Neural cell (in vitro differentiated cells): ENCODE data around the gene COL17A1.

Source experiments
- EZH2 ChIP-seq: fragments of 200-600, 300-800 bp; shearing (Covaris generic), sonication (generic); IDR thresholded peaks from 2 replicates; pipeline ENCODE4 v1.6.1; 2014; ENCODE audit warnings: antibody characterized with exemption, low read length, borderline replicate concordance, mild to moderate bottlenecking; ENCODE audit not compliant: insufficient read depth, poor library complexity, severe bottlenecking
- MXI1 ChIP-seq: fragments of 450-650 bp; conservative IDR thresholded peaks from 2 replicates; pipeline ENCODE4 v1.6.1; 2014; ENCODE audit warnings: antibody characterized with exemption, mild to moderate bottlenecking; ENCODE audit not compliant: poor library complexity, severe bottlenecking
- POLR2AphosphoS5 ChIP-seq: IDR thresholded peaks from 2 replicates; pipeline ENCODE4 v1.6.1; 2012
- RAD21 ChIP-seq: fragments of 450-650 bp; conservative IDR thresholded peaks from 2 replicates; pipeline ENCODE4 v1.6.1; 2014; ENCODE audit warnings: antibody characterized with exemption, mild to moderate bottlenecking, moderate library complexity
- SMC3 ChIP-seq: fragments of 450-650 bp; conservative IDR thresholded peaks from 2 replicates; pipeline ENCODE4 v1.6.1; 2014; ENCODE audit warnings: antibody characterized with exemption, mild to moderate bottlenecking, moderate library complexity; ENCODE audit not compliant: poor library complexity
- TAF1 ChIP-seq: IDR thresholded peaks from 2 replicates; pipeline ENCODE4 v1.6.1; 2012; ENCODE audit warnings: low read depth
- TF ChIP-seq, protein P1 (sequence below): fragments of 450-650 bp; IDR thresholded peaks from 2 replicates; pipeline ENCODE4 v1.5.1; 2014; ENCODE audit warnings: antibody characterized with exemption, mild to moderate bottlenecking, moderate library complexity; ENCODE audit not compliant: poor library complexity, severe bottlenecking

DNA sequence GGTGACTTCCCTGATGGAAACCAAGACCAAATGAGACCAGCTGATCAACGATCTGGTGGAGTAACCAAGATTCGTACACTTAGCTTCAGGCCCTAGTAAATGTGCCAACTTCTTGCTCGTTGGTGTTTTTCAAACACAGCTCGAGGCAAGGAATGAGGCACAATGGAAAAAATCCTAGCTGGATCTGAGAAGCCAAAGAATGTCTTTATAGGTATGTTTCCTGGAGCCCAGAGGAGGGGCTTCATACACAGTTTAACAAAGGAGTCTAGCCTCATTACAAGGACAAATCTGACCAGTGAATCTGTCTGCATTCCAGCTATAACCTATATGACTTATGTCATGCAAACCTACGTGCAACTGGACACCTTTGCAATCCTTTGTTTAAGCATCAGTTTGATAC, 3.7 kb downstream of the COL17A1 start:
- TF ChIP-seq RAD21 (no peak), POLR2AphosphoS5 (no peak), EZH2 (no peak), SMC3 (no peak), TAF1 (no peak), MXI1 (no peak)
- TF ChIP-seq, protein P1, sequence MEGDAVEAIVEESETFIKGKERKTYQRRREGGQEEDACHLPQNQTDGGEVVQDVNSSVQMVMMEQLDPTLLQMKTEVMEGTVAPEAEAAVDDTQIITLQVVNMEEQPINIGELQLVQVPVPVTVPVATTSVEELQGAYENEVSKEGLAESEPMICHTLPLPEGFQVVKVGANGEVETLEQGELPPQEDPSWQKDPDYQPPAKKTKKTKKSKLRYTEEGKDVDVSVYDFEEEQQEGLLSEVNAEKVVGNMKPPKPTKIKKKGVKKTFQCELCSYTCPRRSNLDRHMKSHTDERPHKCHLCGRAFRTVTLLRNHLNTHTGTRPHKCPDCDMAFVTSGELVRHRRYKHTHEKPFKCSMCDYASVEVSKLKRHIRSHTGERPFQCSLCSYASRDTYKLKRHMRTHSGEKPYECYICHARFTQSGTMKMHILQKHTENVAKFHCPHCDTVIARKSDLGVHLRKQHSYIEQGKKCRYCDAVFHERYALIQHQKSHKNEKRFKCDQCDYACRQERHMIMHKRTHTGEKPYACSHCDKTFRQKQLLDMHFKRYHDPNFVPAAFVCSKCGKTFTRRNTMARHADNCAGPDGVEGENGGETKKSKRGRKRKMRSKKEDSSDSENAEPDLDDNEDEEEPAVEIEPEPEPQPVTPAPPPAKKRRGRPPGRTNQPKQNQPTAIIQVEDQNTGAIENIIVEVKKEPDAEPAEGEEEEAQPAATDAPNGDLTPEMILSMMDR: no peak
